A673 (cell line): ENCODE data around the gene TLR5. TPM values are rescaled to one million over a fixed set of nuclear protein-coding genes. Genes with fewer than 3 reads are reported as not detected.

ENCODE experiments used
- BruUV-seq: library from RNA; stranded (reverse); fragments of 400-500 nt; replicated peaks from 2 replicates; lab custom pipeline; 2021; lab: Mats Ljungman, UMichigan
- CTCF ChIA-PET: fragments of 300-600 bp; sonication (Branson Sonifier 250); formaldehyde crosslinking; loops from one replicate; lab custom pipeline; 2022; ENCODE audit warnings: antibody characterized with exemption; lab: Charles Lee
- POLR2A ChIA-PET: fragments of 300-600 bp; sonication (Branson Sonifier 250); formaldehyde crosslinking; loops from one replicate; lab custom pipeline; 2022; ENCODE audit warnings: antibody characterized with exemption; ENCODE audit not compliant: low non-redundant PET; lab: Charles Lee
- DNase-seq: peaks from one replicate; pipeline ENCODE4 v3.0.0-alpha.2; 2015; ENCODE audit warnings: low spot score
- H3K27ac ChIP-seq: fragments of 200-600 bp; sonication (generic); 2 replicates; pipeline ENCODE4 v1.5.1; 2016; ENCODE audit warnings: mixed run types, low read depth, mild to moderate bottlenecking, mixed read lengths, antibody characterized with exemption, low read length; ENCODE audit not compliant: poor library complexity, severe bottlenecking
- H3K27me3 ChIP-seq: fragments of 200-600 bp; sonication (generic); replicated peaks from 2 replicates; pipeline ENCODE4 v1.6.1; 2017; ENCODE audit warnings: mixed run types, low read depth, mild to moderate bottlenecking, mixed read lengths, antibody characterized with exemption, low read length; ENCODE audit not compliant: insufficient read depth, poor library complexity
- H3K36me3 ChIP-seq: fragments of 200-600 bp; sonication (generic); 2 replicates; pipeline ENCODE4 v1.6.1; 2016; ENCODE audit warnings: mixed run types, mild to moderate bottlenecking, mixed read lengths, antibody characterized with exemption, low read length; ENCODE audit not compliant: insufficient read depth, poor library complexity, severe bottlenecking
- H3K4me1 ChIP-seq: fragments of 200-600 bp; sonication (generic); 2 replicates; pipeline ENCODE4 v1.6.1; 2017; ENCODE audit warnings: mixed run types, mild to moderate bottlenecking, mixed read lengths, antibody characterized with exemption, low read length; ENCODE audit not compliant: insufficient read depth, poor library complexity, severe bottlenecking
- H3K4me3 ChIP-seq: fragments of 200-600 bp; sonication (generic); 2 replicates; pipeline ENCODE4 v1.5.1; 2016; ENCODE audit warnings: low read depth, mixed run types, mild to moderate bottlenecking, mixed read lengths, low read length; ENCODE audit not compliant: poor library complexity, severe bottlenecking
- H3K9me3 ChIP-seq: fragments of 200-600 bp; sonication (generic); 2 replicates; pipeline ENCODE4 v1.6.1; 2016; ENCODE audit warnings: mixed run types, low read depth, mild to moderate bottlenecking, mixed read lengths, antibody characterized with exemption, low read length; ENCODE audit not compliant: poor library complexity, severe bottlenecking
- EZH2 ChIP-seq: fragments of 200-600 bp; sonication (generic); IDR thresholded peaks from 2 replicates; pipeline ENCODE4 v1.6.1; 2017; ENCODE audit warnings: borderline replicate concordance, low read depth, mild to moderate bottlenecking, mixed read lengths, antibody characterized with exemption, low read length; ENCODE audit not compliant: poor library complexity, severe bottlenecking
- intact Hi-C: fragments of 100-400 bp; cut with micrococcal nuclease; formaldehyde crosslinking; loops from one replicate; pipeline ENCODE4 v1.10.0; 2022; ENCODE audit not compliant: unreplicated experiment
- total RNA-seq: library from RNA; stranded (reverse); gene quantifications from 2 replicates; pipeline ENCODE4 v1.2.3, GENCODE V29; 2021
- TF ChIP-seq, protein P1 (sequence below): fragments of 300-800, 200-600 bp; sonication (generic); conservative IDR thresholded peaks from 2 replicates; pipeline ENCODE4 v1.5.1; 2017; ENCODE audit warnings: low read depth, mild to moderate bottlenecking, antibody characterized with exemption, low read length, moderate library complexity, mixed read lengths

TLR5 gene
- total RNA-seq, 1 experiment from 2014 or later = 0.95 TPM

DNA sequence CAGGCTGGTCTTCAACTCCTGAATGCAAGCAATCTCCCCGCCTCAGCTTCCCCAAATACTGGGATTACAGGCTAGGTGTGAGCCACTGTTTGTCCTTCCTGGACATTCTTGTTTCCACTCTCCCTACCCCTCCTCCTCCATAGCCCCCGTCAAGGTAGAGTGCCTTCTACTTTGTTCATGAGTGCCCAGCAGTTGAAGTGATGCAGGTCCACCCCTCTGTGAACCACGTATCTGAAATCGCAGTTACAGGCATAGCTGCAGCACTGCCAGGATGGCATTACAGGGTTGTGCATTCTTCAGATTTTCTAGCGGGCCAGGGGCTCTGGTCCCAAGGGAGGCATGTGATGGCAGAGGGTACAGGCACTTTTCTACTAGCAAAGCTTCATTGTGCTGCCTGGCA, 7.4 kb upstream of the TLR5 start:
- Histone ChIP-seq H3K27me3 (no peaks in the 10 kb centered on the region), H3K27ac (no peak overlapping the region), H3K9me3 (peaks cover 3% of the 10 kb centered on the region), H3K4me3 (no peak overlapping the region), H3K36me3 (no peaks in the 10 kb centered on the region), H3K4me1 (no peaks in the 10 kb centered on the region)
- no peak for TF ChIP-seq EZH2
- TF ChIP-seq, protein P1, sequence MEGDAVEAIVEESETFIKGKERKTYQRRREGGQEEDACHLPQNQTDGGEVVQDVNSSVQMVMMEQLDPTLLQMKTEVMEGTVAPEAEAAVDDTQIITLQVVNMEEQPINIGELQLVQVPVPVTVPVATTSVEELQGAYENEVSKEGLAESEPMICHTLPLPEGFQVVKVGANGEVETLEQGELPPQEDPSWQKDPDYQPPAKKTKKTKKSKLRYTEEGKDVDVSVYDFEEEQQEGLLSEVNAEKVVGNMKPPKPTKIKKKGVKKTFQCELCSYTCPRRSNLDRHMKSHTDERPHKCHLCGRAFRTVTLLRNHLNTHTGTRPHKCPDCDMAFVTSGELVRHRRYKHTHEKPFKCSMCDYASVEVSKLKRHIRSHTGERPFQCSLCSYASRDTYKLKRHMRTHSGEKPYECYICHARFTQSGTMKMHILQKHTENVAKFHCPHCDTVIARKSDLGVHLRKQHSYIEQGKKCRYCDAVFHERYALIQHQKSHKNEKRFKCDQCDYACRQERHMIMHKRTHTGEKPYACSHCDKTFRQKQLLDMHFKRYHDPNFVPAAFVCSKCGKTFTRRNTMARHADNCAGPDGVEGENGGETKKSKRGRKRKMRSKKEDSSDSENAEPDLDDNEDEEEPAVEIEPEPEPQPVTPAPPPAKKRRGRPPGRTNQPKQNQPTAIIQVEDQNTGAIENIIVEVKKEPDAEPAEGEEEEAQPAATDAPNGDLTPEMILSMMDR = no peak
- DNase-seq = no peak
- BruUV-seq = no TSS peak
- POLR2A ChIA-PET = no interaction called here
- intact Hi-C loops = no loop called here
- CTCF ChIA-PET = interaction anchor here (1.6 kb wide), 1 partner anchor 60 kb away, joined by 3 read pairs; no protein-coding TSS in a partner anchor

DNA sequence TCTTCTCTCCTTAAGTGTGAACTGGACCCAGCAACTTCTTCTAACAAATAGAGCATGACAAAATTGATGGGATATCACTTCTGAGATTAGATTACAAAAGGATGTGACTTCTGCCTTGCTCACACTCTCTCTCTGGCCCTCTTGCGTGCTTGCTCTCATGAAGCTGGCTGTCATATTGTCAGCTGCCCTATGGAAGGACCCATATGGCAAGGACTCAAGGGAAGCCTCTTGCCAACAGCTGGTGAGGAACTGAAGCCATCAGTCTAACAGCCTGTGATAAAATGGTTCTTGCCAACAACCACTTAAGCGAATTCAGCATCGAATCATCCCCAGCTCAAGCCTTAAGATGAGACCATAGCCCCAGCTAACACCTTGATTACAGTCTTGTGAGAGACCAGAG, 4.8 kb upstream of the TLR5 start:
- ChIA-PET CTCF (no interaction called here), POLR2A (no interaction called here)
- intact Hi-C loops = no loop called here
- no peaks in the 10 kb centered on the region for H3K4me1 ChIP-seq
- DNase-seq = no peak
- no TSS peak for BruUV-seq
- no peaks in the 10 kb centered on the region for H3K36me3 ChIP-seq
- peaks cover 3% of the 10 kb centered on the region for H3K9me3 ChIP-seq
- H3K27ac ChIP-seq = no peak overlapping the region
- H3K27me3 ChIP-seq = no peaks in the 10 kb centered on the region
- H3K4me3 ChIP-seq = no peak overlapping the region
- no peak for TF ChIP-seq EZH2
- TF ChIP-seq, protein P1 = no peak

DNA sequence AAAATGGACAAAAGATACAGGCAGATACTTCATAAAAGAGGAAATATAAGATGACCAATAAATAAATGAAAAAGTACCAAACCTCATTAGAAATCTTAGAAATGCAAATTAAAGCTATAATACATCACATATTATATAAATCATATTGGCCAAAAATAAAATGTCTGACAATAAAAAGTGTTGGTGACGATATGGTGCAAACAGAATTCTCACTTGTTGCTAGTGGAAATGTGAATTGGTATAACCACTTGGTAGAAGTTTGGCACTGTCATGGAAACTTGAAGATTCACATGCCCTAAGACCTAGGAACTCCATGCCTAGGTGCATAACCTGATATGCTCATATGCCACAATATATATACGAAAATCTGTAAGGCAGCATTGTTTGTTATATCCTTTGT, 4.4 kb upstream of the TLR5 start:
- no peak for TF ChIP-seq EZH2
- TF ChIP-seq, protein P1 = no peak
- CTCF ChIA-PET = no interaction called here
- Histone ChIP-seq H3K27ac (no peak overlapping the region), H3K36me3 (no peaks in the 10 kb centered on the region), H3K9me3 (peaks cover 3% of the 10 kb centered on the region), H3K4me1 (peaks cover 4% of the 10 kb centered on the region), H3K27me3 (no peaks in the 10 kb centered on the region), H3K4me3 (no peak overlapping the region)
- no TSS peak for BruUV-seq
- DNase-seq = no peak
- POLR2A ChIA-PET = no interaction called here
- intact Hi-C loops = no loop called here
